Naive thymus-derived CD4-positive, alpha-beta T cell (primary cell): ENCODE measurements around the gene C6orf62. TPM values are rescaled to one million over a fixed set of nuclear protein-coding genes. Genes with fewer than 3 reads are reported as not detected.

Experiments used
- ATAC-seq: fragments of 150-1000 bp; cut with Tn5 transposase; 2 replicates; pipeline ENCODE4 v1.10.0; 2021; ENCODE audit warnings: mild to moderate bottlenecking, moderate library complexity
- CTCF ChIA-PET: fragments of 350-600 bp; sonication (Branson Sonifier 250); formaldehyde crosslinking; loops from one replicate; lab custom pipeline; 2021; ENCODE audit warnings: antibody characterized with exemption; lab: Charles Lee
- POLR2A ChIA-PET: fragments of 350-600 bp; sonication (Branson Sonifier 250); formaldehyde crosslinking; loops from one replicate; lab custom pipeline; 2021; ENCODE audit warnings: antibody characterized with exemption, inconsistent platforms; lab: Charles Lee
- DNase-seq, 9 donors: peaks; one replicate each; pipeline versions ENCODE4 v3.0.0 to v3.0.0-alpha.2; 2020 to 2022; ENCODE audit warnings: mixed read lengths in 1 of 9
- H3K27ac ChIP-seq: one replicate; pipeline ENCODE4 v1.7.0; 2013; ENCODE audit warnings: mild to moderate bottlenecking, low read depth, low read length, moderate library complexity
- H3K27me3 ChIP-seq, 2 donors: one replicate each; pipeline ENCODE4 v1.7.0; 2013; ENCODE audit warnings: low read length in 2 of 2, mild to moderate bottlenecking in 2 of 2, moderate library complexity in 2 of 2; ENCODE audit not compliant: control insufficient read depth in 2 of 2, insufficient read depth in 2 of 2
- H3K36me3 ChIP-seq, 3 experiments: 1 replicate in 2 of 3; 2 replicates in 1 of 3; pipeline ENCODE4 v1.7.0; 2013; ENCODE audit warnings: low read length in 3 of 3, mild to moderate bottlenecking in 3 of 3, moderate library complexity in 1 of 3; ENCODE audit not compliant: insufficient read depth in 3 of 3, control insufficient read depth in 2 of 3
- H3K4me1 ChIP-seq, 2 donors: one replicate each; pipeline ENCODE4 v1.7.0; 2013; ENCODE audit warnings: low read length in 2 of 2, mild to moderate bottlenecking in 2 of 2, moderate library complexity in 1 of 2; ENCODE audit not compliant: control insufficient read depth in 2 of 2, insufficient read depth in 2 of 2
- H3K4me3 ChIP-seq: 2 replicates; pipeline ENCODE4 v1.7.0; 2013; ENCODE audit warnings: mild to moderate bottlenecking, low read length
- H3K9me3 ChIP-seq, 3 experiments: 1 replicate in 2 of 3; 2 replicates in 1 of 3; pipeline ENCODE4 v1.7.0; 2013; ENCODE audit warnings: low read length in 3 of 3; ENCODE audit not compliant: control insufficient read depth in 2 of 3
- H3K27ac Mint-ChIP-seq, 9 donors: one replicate each; pipeline ENCODE4 v1.8.0; 2020 to 2022; ENCODE audit warnings: mixed read lengths in 9 of 9, mild to moderate bottlenecking in 8 of 9, moderate library complexity in 5 of 9, inconsistent platforms in 2 of 9
- H3K27me3 Mint-ChIP-seq, 5 donors: one replicate each; pipeline ENCODE4 v1.8.0; 2021 to 2022; ENCODE audit warnings: mixed read lengths in 5 of 5, mild to moderate bottlenecking in 1 of 5
- H3K36me3 Mint-ChIP-seq, 5 donors: one replicate each; pipeline ENCODE4 v1.8.0; 2020 to 2022; ENCODE audit warnings: mixed read lengths in 5 of 5, mild to moderate bottlenecking in 3 of 5, inconsistent platforms in 1 of 5
- H3K4me1 Mint-ChIP-seq, 7 donors: one replicate each; pipeline ENCODE4 v1.8.0; 2020 to 2022; ENCODE audit warnings: mixed read lengths in 7 of 7, mild to moderate bottlenecking in 3 of 7, inconsistent platforms in 1 of 7
- H3K4me3 Mint-ChIP-seq, 10 donors: one replicate each; pipeline ENCODE4 v1.8.0; 2020 to 2022; ENCODE audit warnings: mild to moderate bottlenecking in 10 of 10, mixed read lengths in 10 of 10, moderate library complexity in 6 of 10, inconsistent platforms in 2 of 10
- H3K9me3 Mint-ChIP-seq, 11 donors: one replicate each; pipeline ENCODE4 v1.8.0; 2020 to 2022; ENCODE audit warnings: mixed read lengths in 11 of 11, mild to moderate bottlenecking in 4 of 11, inconsistent platforms in 1 of 11, moderate library complexity in 1 of 11
- intact Hi-C, 2 donors: fragments of 100-400 bp; cut with micrococcal nuclease; formaldehyde crosslinking; loops; one replicate each; pipeline ENCODE4 v1.15.1; 2023
- polyA plus RNA-seq, 2 donors: library from polyadenylated mRNA; unstranded; fragments of 300-500 nt; fragmentation: Illumina TruSeq; gene quantifications; one replicate each; pipeline ENCODE4 v1.2.3, GENCODE V29; 2021
- total RNA-seq, 6 experiments: library from RNA in 5 of 6; stranded (reverse) in 5 of 6; gene quantifications; 1 replicate in 5 of 6; 2 replicates in 1 of 6; pipeline ENCODE4 v1.2.3 and lab custom pipeline; 2021 to 2026

C6orf62 gene
- total and polyA plus RNA-seq, 7 experiments from 2014 or later, result 102 to 162 (median 130) TPM

DNA sequence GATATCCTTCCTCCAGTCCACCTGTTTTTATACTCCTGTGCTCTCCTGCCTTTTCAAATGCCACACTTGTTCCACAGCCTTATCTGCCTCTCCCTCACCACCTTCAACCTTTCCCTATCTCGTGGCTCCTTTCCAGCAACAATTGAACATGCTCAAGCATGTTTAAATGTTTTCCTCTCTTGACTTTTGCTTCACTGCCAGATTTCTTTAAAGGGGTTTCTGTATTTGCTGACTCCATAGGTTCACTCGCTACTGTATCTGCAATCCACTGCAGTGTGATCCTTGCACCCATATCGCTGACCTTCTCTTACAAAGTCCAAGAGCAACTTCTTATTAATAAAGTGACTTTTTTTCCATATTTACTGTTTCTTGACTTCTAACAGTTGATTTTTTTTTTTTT lies 44.6 kb upstream of the C6orf62 start:
- Mint-ChIP-seq H3K4me3 (no peak overlapping the region), H3K9me3 (no peaks in the 10 kb centered on the region), H3K27me3 (no peaks in the 10 kb centered on the region), H3K4me1 (peaks cover 0 to 11% (median 4%) of the 10 kb centered on the region in 7 donors), H3K36me3 (peaks cover 0 to 2% (median 0%) of the 10 kb centered on the region in 5 donors), H3K27ac (peak overlapping the region in 1 of 9 donors; percentile 21)
- intact Hi-C loops, result no loop called here
- Histone ChIP-seq H3K36me3 (no peaks in the 10 kb centered on the region), H3K9me3 (no peaks in the 10 kb centered on the region), H3K4me3 (no peak overlapping the region), H3K27ac (no peak overlapping the region), H3K27me3 (no peaks in the 10 kb centered on the region), H3K4me1 (no peaks in the 10 kb centered on the region)
- DNase-seq (no peak), ATAC-seq (no peak)
- CTCF ChIA-PET, result no interaction called here
- POLR2A ChIA-PET, result interaction anchor here (1.5 kb wide), 1 partner anchor 14 kb away, joined by 3 read pairs; no protein-coding TSS in a partner anchor

DNA sequence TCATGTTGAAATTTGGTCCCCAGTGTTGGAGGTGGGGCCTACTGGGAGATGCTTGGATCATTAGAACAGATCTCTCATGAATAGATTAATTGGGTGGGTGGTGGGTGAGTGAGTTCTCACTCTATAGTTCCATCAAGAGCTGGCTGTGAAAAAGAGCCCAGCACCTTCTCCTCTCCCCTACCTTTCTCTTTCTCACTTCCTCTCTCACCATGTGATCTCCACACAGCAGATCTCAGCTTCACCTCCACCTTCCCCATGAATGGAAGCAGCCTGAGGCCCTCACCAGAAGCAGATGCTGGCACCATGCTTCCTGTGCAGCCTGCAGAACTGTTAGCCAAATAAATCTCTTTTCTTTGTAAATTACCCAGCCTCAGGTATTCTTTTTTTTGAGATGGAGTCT lies 42.9 kb upstream of the C6orf62 start:
- ATAC-seq, result no peak
- POLR2A ChIA-PET, result interaction anchor here (0.6 kb wide), 1 partner anchor 38 kb away, joined by 3 read pairs; no protein-coding TSS in a partner anchor
- no peaks in the 10 kb centered on the region for H3K4me1 ChIP-seq
- peak overlapping the region in 1 of 9 donors; percentile 51 for H3K27ac Mint-ChIP-seq
- no peaks in the 10 kb centered on the region for H3K27me3 Mint-ChIP-seq
- no peaks in the 10 kb centered on the region for H3K27me3 ChIP-seq
- intact Hi-C loops, result no loop called here
- H3K9me3 ChIP-seq, result no peaks in the 10 kb centered on the region
- CTCF ChIA-PET, result no interaction called here
- no peaks in the 10 kb centered on the region for H3K9me3 Mint-ChIP-seq
- no peak overlapping the region for H3K27ac ChIP-seq
- H3K4me1 Mint-ChIP-seq, result peaks cover 0 to 11% (median 3%) of the 10 kb centered on the region in 7 donors
- H3K4me3 Mint-ChIP-seq, result no peak overlapping the region
- DNase-seq, result no peak
- H3K4me3 ChIP-seq, result no peak overlapping the region
- peaks cover 0 to 2% (median 0%) of the 10 kb centered on the region in 5 donors for H3K36me3 Mint-ChIP-seq
- H3K36me3 ChIP-seq, result no peaks in the 10 kb centered on the region

DNA sequence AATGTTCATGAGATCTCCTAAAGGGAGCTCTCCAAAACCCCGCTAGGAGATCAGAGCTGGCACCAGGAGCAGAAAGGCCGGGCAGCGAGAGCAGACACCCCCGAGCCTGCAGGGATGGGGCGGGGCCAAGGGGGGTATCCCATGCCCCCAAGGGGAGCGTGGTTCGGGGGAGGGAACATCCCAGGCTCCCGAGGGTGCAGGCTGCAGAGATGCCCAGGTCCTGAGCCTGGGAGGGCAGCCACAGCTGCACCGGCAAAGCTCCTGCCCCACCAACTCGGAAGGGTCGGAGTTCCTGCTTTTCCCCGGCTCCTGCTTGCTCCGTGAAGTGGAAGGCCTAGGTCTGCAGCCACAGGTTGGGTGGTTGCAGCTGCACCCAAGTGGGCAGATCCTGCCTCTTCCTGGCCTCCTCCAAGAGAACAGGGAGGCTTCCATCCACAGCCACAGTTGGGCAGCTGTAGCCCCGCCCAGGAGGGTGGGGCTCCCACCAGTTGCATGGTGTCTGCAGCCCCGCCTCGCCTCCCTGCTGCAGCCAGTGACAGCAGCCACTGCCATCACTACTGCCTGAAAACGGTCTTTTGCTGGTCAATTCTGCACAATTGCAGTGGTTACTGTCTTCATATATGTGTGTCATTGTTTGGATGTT lies 42.4 kb upstream of the C6orf62 start:
- no peak for DNase-seq
- Mint-ChIP-seq H3K36me3 (peaks cover 0 to 2% (median 0%) of the 10 kb centered on the region in 5 donors), H3K27me3 (no peaks in the 10 kb centered on the region), H3K27ac (peak overlapping the region in 1 of 9 donors; percentile 51), H3K4me3 (no peak overlapping the region), H3K9me3 (no peaks in the 10 kb centered on the region), H3K4me1 (peaks cover 0 to 11% (median 0%) of the 10 kb centered on the region in 7 donors)
- no peak overlapping the region for H3K27ac ChIP-seq
- POLR2A ChIA-PET, result interaction anchor here (0.6 kb wide), 1 partner anchor 38 kb away, joined by 3 read pairs; no protein-coding TSS in a partner anchor
- ATAC-seq, result no peak
- H3K9me3 ChIP-seq, result no peaks in the 10 kb centered on the region
- H3K4me3 ChIP-seq, result no peak overlapping the region
- no peaks in the 10 kb centered on the region for H3K27me3 ChIP-seq
- no peaks in the 10 kb centered on the region for H3K36me3 ChIP-seq
- intact Hi-C loops, result no loop called here
- CTCF ChIA-PET, result no interaction called here
- no peaks in the 10 kb centered on the region for H3K4me1 ChIP-seq

DNA sequence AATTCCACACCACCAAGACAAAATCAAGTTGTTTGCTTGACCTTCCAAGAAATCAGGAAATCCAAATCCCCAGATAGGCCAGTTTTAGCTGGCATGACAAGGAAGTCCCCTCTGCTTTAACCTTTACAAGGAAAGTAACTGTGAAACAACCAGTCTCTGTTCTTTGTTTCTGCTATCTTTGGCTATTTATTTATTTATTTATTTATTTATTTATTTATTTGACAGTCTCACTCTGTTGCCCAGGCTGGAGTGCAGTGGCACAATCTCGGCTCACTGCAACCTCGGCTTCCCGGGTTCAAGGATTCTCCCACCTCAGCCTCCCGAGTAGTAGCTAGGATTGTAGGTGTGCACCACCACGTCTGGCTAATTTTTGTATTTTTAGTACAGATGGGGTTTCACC lies 41.3 kb upstream of the C6orf62 start:
- Mint-ChIP-seq H3K27ac (no peak overlapping the region), H3K9me3 (no peaks in the 10 kb centered on the region), H3K27me3 (no peaks in the 10 kb centered on the region), H3K4me3 (no peak overlapping the region), H3K36me3 (peaks cover 0 to 2% (median 0%) of the 10 kb centered on the region in 5 donors), H3K4me1 (peaks cover 0 to 7% (median 0%) of the 10 kb centered on the region in 7 donors)
- CTCF ChIA-PET, result no interaction called here
- no peaks in the 10 kb centered on the region for H3K4me1 ChIP-seq
- no peak overlapping the region for H3K4me3 ChIP-seq
- no peaks in the 10 kb centered on the region for H3K9me3 ChIP-seq
- DNase-seq, result no peak
- POLR2A ChIA-PET, result interaction anchor here (0.6 kb wide), 1 partner anchor 361 kb away, joined by 3 read pairs; no protein-coding TSS in a partner anchor
- H3K27ac ChIP-seq, result no peak overlapping the region
- intact Hi-C loops, result no loop called here
- H3K27me3 ChIP-seq, result no peaks in the 10 kb centered on the region
- ATAC-seq, result no peak
- no peaks in the 10 kb centered on the region for H3K36me3 ChIP-seq

DNA sequence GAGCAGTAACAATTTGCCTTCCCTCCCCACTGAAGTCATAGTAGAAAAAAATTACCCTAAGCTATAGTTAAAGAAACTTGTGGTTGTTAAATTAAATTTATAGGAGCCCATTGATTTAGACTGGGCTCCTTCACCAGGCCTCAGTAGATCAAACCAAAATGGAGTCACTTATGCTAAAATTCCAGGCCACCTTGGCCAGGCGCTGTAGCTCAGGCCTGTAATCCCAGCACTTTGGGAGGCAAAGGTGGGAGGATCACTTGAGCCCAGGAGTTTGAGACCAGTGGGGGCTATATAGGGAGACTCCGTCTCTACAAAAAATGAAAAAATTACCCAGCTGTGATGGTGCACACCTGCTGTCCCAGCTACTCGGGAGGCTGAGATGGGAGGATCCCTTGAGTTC lies 40.8 kb upstream of the C6orf62 start:
- CTCF ChIA-PET, result interaction anchor here (0.7 kb wide), 1 partner anchor 139 kb away, joined by 7 read pairs; no protein-coding TSS in a partner anchor
- intact Hi-C loops, result no loop called here
- Mint-ChIP-seq H3K9me3 (no peaks in the 10 kb centered on the region), H3K36me3 (peaks cover 0 to 2% (median 0%) of the 10 kb centered on the region in 5 donors), H3K27me3 (no peaks in the 10 kb centered on the region), H3K4me3 (no peak overlapping the region), H3K27ac (no peak overlapping the region), H3K4me1 (peaks cover 0 to 5% (median 0%) of the 10 kb centered on the region in 7 donors)
- no peak for ATAC-seq
- Histone ChIP-seq H3K9me3 (no peaks in the 10 kb centered on the region), H3K27ac (no peak overlapping the region), H3K4me3 (no peak overlapping the region), H3K36me3 (no peaks in the 10 kb centered on the region), H3K27me3 (no peaks in the 10 kb centered on the region), H3K4me1 (no peaks in the 10 kb centered on the region)
- POLR2A ChIA-PET, result interaction anchor here (0.6 kb wide), 2 partner anchors 15 to 360 kb away, joined by 3 to 6 read pairs; partner anchors contain the start of gene GMNN
- no peak for DNase-seq

DNA sequence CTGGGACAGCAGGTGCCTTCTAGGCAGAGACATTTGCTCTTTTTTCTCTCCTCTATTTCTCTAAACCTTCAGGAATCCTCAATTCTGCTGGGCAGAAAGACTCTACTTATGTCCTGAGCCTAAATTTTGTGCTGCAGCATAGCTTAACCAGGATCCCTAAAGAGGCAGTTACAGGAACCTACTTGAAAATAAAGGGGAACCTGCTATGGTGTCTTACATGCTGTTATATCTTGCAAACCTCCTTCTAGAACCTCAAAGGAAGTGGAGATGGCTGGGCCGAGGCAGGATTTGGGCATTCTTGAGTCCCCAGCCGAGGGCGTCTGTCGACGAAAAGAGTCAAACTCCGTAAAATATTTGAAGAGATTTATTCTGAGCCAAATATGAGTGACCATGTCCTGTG lies 38.7 kb upstream of the C6orf62 start:
- H3K9me3 Mint-ChIP-seq, result peaks cover 0 to 9% (median 0%) of the 10 kb centered on the region in 11 donors
- CTCF ChIA-PET, result no interaction called here

More for the DNA sequence above, 38.7 kb upstream of the C6orf62 start:
- no peak overlapping the region for H3K27ac Mint-ChIP-seq
- peaks cover 0 to 5% (median 0%) of the 10 kb centered on the region in 7 donors for H3K4me1 Mint-ChIP-seq
- Histone ChIP-seq H3K27ac (no peak overlapping the region), H3K4me3 (no peak overlapping the region), H3K9me3 (no peaks in the 10 kb centered on the region), H3K4me1 (no peaks in the 10 kb centered on the region), H3K36me3 (no peaks in the 10 kb centered on the region), H3K27me3 (no peaks in the 10 kb centered on the region)
- H3K27me3 Mint-ChIP-seq, result no peaks in the 10 kb centered on the region
- ATAC-seq, result no peak
- POLR2A ChIA-PET, result no interaction called here
- no peak for DNase-seq
- intact Hi-C loops, result no loop called here
- no peak overlapping the region for H3K4me3 Mint-ChIP-seq
- H3K36me3 Mint-ChIP-seq, result peaks cover 0 to 7% (median 0%) of the 10 kb centered on the region in 5 donors
